Kidney capillary endothelial cell (primary cell): Measurements from ENCODE around the gene TNNT3.

Source experiments
- DNase-seq: peaks from one replicate; pipeline ENCODE4 v3.0.0-alpha.2; 2018; ENCODE audit warnings: low spot score

Gene TNNT3

DNA sequence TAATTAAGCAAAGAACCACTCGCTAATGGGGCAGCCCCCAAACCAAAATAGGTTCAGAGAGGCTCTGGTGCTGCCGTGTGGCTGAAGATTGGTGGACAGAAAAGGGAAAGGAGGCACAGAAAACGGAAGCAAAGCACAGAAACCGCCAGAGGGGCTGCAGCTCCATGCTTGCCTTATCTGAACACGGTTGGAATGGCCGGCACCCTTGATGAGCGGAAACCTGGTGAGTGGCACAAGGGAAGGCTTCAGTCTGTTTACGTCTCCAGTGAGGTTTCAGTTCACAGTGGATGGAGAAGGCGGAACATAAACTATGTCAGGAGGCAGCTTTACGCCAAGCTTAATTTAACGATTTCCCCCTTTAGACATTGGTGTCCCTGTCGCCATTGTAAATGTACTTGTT, 22.6 kb upstream of the TNNT3 start:
- no peak for DNase-seq

DNA sequence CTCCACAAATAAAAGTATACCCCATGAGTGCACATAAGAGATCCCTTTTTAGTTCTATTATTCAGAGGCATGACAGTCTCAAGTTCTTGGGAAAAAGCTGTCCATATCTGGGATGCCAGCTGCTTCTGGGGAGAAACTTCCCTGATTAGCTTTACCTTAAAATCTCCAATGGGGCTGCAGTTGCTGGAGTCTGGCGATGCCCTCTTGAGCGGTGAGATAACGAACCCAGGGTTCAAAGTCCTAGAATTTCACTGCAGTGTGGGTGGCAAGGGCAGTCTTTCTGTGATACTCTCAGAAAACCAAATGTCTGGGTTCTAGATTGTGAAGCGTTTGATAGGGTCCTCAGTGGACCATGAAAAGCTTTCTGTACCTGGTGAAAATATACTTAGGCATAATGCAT, 20.4 kb upstream of the TNNT3 start:
- DNase-seq: no peak

DNA sequence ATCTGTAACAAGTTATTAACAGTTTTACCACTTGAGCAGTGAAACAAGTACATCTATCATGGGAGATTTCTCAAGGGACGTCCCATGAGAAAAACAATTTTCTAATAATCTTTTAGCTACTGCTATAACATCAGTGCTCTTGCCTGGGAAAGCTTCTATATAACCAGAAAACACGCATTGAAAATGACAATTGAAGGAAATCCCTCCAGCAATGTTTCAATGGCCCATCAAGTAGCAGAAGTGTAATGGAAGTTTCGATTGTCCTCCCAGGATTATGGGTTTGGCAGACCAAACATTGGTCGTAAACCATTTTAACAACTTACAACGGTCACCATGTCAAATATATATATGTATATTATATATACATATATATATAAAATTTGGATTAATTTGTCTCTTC, 19.8 kb upstream of the TNNT3 start:
- DNase-seq: no peak

DNA sequence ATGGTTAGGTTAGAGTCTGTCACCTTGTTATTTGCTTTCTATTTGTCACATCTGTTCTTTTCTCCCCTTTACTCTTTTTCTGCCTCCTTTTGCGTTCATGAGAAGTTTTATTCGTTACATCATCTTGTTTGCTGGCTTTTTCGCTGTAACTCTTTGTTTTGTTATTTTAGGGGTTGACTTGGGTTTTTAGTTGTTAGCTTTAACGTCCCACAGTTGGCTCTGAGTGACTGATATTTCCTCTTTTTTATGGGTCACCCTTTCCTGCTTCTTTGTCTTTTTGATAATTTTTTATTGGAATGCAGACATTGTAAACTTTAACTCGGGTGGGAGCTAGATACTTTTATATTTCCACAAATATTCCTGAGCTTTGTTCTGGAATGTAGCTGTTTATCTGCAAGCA, 13.3 kb upstream of the TNNT3 start:
- peak; percentile 50 for DNase-seq

DNA sequence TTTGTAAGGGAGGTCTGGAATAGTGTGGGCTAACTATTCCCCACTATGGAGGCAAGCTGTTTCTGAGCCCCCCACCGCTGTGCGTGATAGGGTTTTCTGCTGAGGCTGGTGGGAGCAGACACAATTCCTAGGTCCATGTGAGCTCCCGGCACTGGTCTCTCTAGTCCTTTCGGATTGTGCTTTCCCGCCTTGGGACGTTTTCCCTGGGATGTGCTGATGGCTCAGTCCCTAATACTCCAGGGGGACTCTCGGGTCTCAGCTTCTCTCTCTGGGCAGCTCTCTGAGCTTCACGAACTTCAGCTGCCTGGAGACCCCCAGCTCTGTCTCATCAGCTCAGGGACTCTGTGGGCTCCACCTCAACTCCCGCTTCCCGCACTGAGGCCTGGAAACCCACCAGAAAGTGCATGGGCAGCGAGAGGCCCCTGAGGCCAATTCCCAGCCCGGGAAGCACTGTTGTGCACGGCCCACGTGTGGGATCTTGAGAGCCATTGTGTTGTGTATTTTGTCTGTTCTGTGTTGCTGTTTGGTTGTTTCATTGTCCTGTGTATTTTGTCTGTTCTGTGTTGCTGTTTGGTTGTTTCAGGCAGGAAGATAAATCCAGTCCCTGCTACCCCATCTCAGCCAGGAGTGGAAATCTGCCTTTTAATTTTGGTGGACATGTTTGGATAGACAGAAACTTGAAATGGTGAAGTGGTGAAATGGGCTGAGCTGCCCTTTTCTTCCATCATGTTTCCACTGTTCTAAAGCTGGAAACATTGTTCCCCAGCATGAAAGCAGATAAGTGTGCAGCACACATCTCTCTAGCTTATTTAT, 12.7 kb upstream of the TNNT3 start:
- no peak for DNase-seq

DNA sequence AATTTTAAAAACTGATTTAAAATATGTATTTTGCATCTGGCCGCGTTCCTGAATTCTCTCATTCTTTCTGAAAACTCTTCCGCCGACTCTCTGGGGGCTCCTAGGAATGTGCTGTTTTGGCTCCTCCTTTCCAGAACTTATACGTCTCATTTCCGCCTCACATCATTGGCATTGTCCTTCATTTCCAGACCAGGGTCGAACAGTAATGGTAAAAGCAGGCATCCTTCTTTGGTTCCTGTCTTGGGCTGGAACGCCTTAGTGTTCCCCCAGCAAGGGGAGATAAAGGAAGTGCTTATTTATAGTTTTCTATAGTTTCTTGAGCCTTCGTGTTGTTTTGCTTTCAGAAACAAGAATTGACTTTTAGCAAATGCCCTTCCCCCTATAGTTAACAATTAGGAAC, 10.9 kb upstream of the TNNT3 start:
- peak; percentile 94 for DNase-seq

DNA sequence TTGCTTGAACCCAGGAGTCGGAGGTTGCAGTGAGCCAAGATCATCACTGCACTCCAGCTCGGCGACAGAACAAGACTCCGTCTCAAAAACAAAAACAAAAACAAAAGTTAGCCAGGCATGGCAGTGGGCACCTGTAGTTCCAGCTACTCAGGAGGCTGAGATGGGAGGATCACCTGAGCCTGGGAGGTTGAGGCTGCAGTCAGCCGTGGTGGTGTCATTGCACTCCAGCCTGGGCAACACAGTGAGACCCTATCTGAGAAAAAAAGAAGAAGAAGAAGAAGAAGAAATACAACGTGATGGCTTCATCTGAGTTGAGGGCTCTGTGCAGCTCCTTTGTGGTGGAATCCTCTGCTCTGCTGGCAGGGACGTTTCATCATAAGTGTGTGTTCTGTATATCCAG, 10.0 kb upstream of the TNNT3 start:
- no peak for DNase-seq

DNA sequence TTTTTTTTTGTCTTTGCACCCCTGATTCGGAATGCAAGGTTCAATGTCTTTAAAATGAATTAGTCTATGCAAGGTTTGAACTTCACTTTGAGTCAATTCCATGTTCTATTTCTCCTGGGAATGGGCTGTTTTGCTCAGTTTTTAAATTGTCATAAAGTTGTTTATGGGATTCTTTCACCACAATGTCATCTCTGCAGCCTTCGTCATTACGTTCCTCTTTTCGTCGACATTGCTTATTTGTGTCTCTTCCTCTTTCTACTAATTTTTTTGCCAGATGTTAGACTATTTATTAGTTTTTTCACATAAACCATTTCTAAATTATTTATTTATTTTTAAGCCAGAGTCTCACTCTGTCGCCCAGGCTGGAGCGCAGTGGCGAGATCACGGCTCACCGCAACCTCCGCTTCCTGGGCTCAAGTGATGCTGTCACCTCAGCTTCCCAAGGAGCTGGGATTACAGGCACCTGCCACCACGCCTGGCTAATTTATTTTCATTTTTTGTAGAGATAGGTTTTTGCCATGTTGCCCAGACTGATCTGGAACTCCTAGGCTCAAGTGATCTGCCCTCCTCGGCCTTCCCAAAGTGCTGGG, 7.1 kb upstream of the TNNT3 start:
- no peak for DNase-seq

DNA sequence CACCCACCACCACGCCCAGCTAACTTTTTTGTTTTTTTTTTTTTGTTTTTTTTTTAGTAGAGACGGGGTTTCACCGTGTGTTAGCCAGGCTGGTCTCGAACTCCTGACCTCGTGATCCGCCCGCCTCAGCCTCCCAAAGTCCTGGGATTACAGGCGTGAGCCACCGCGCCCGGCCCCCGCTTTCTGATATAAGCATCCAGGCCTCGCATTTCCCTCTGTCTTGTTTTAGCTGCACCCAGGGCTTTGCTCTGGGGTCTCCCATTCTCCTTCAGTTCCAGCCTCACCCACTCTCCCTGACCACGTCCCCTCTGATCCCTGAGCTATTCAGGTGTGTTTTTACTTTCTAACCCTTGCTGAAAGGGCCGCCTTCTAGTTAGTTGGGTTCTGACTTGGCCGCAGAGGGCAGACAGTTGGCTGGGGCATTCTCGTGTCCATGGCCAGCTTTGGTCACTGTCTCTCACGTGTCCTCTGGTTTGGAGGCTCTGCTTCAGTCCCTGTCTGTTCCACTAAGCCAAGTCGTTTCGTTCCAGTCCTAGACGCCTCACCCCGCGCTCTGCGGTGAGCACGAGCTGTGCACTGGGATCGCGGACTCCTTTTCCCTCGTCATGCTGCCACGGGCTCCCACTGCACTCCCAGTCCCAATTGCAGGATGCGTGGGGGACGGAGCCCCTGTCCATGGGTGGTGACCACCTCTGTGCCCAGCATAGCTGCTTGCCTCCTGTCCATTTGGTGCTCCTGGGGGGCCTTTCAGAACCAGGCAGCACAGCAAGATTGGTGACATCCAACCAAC, 6.0 kb upstream of the TNNT3 start:
- no peak for DNase-seq

DNA sequence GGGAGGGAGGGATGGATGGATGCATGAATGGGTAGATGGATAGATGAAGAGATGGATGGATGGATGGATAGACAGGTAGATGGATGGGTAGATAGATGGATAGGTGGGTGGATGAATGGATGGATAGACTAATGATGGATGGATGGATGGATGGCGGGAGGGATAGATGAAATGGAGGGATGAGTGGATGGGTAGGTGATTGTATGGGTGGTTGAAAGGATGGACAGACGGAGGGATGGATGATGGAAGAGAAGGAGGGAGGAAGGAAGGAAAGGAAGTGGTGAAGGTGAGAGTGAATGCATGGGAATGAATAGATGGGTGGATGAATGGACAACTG, 3.7 kb upstream of the TNNT3 start:
- no peak for DNase-seq

DNA sequence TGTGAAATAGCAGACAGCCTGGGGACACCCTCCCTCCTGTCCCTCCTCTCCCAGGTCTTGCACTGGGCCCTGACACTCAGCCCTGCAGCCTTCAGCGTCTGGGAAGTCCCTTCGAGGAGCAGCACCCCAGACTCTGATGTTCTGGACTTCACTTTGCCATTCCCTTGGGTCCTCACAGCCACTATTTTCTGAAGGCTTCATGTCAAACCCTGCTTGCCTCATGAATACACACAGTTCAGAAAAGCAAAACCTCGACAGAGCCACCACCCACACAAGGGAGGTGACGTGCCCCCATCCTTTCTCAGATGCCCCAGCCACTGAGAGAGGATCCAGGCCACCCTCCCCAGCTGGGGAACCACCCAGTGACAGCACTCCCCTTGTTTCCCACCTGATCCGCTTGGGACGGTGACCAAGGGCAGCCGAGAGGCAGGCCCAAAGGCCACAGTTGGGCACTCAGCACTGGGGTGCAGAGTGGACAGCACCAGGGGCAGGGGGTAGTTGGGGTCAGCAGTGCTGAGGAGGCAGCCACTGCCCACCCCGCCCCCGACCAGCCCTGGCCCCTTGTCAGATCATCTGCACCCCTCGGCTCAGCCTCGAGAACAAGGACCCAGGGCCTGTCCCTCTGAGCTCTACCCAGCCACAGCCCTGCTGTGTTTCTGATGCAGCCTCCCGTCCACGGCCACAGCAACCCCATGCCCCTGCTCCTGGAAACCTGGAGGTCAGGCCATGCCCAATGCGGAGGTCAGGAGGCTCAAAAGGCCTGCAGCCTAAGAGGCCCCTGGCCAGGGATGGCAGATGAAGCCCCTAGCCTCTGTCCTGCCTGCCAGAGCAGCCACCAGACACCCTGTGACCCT, 3.1 kb upstream of the TNNT3 start:
- DNase-seq: no peak

DNA sequence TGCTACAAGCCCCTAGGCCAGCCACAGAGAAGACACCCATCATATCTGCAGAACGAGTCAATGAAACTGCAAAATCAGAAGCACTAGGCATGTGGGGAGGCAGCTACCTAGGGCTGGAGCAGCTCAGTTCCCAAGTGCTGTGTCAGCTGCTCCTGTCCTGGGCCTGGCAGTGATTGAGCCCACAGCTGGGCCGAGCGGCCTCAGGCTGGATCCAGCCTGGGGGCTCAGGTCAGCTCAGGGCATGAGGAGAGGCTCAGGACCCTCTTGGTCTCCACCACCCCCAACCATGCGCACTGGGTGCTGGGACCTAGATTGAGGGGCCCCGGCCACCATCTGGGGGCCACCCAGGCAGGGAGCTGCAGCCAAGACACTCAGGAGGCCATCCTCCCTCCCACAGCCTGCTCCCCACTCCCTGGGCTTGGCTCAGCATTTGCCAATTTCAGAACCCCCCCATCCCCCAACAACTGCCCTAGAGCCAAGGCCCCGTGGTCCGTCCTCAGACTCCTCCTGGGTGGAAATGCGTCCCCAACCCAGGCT, 2.4 kb upstream of the TNNT3 start:
- DNase-seq: no peak

DNA sequence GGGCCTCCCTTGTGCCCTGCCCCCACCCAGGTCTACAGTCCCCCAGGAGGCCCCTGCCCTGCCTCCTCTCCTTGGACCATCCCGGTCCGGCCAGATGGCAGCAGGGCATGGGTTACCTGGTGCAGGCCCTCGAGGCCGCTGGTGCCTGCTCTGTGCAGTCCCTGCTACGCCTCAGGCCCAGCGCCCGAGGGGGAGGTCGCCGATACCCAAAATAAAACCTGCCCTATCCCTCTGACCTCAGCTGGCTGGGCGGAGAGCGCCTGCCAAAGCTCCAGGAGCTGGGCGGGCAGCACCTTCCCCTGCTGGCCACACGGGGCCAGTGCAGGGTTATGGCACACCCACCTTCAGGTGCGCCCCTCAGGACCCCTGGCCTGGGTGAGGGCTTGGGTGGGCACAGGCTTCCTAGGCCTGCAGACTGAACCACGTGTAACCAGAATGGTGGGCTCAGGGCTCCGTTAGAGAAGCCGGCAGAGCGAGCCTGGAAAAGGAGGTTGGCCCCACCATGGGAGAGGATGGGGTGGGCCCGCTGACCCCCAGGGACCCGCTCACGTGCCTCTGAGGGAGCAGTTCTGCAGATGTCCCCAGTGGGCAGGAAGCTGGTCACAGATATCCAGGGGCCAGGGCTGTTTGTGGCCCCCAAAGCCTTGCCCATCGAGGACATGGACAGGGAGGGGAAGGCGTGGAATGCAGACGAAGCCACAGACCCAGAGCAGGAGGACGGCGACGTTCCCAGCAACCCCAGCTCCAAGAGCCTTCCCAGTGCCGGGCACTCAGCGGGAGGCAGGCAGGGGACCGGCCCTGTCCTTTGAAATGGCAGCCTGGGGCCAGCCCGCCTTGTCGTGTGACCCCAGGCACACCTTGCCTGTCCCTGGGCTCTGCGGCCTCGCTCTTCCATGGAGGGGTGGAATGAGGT, 1.7 kb upstream of the TNNT3 start:
- DNase-seq: no peak

DNA sequence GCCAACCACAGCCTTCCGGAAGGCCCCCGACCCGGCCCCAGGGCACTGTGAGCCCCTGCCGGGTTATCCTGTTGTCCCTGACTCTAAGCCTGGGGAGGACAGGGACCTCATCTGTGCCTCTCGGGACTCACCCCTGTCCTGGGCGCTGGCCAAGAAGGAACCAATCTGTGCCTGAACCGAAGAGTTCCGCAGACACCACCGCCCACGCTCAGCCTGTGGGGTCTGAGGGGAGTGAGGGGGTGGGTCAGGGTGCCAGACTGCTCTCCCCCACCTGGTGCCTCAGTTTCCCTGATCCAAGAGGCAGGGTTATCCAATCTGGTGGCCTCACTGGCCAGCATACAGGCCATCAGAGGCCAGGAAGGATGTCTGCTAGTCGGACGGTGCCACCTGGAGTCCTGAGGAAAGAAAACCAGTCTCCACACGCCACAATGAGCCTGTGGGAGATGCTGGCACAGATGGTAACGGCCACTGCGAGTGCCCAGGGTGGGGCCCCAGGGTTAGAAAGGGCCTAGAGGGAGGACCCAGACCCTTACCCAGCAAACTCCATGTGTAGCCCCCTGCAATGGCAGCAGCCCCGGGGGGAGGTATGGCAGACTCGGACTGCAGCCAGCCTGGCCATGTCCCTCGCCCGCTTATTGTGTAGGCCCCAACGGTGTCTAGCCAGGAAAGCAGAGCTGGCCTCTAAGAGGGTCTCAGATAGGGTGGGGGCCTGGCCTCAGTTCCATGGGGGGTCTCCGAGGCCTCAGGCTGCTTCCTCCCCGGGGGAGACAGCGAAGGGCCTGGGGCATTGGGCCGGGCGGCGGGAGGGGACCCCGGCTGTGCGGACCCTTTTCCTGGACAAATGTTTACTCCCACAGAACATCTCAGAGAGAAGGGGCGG, 827 bp upstream of the TNNT3 start:
- no peak for DNase-seq

DNA sequence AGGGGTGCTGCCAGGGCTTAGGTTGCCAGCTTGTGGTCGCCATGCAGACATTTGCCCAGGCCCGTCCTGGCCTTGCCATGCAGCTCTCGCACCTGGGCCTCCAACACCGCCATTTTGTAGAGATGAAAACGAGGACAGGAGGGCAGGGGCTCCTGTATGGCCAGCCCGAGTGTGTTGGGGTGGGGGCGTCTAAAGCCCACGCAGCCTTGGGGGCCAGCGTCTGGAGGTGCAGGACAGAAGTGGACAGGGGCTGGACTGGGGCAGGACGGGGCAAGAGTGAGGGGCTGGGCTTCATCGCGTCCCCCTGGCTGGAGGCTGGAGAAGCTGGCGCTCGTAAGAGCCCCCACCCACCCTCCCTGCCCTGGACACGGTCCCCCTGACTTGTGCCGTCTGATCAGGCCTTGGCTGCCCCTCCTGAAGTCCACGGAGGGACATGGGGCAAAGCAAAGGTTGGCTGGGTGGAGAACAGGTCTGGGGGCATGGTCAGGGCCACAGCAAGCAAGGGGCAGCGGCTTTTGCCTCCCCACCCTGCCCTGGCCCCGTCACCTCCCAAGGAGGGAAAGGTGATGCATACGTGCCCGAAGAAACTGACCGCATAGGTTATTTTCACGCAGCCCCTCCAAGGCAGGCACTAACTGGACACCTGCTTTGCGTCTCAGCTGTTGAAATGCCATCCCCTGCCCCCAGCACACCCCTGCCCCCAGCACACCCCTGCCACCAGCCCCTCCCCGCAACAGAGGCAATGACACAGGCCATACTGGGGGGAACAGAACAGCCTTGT, 815 bp downstream of the TNNT3 start:
- DNase-seq: no peak

DNA sequence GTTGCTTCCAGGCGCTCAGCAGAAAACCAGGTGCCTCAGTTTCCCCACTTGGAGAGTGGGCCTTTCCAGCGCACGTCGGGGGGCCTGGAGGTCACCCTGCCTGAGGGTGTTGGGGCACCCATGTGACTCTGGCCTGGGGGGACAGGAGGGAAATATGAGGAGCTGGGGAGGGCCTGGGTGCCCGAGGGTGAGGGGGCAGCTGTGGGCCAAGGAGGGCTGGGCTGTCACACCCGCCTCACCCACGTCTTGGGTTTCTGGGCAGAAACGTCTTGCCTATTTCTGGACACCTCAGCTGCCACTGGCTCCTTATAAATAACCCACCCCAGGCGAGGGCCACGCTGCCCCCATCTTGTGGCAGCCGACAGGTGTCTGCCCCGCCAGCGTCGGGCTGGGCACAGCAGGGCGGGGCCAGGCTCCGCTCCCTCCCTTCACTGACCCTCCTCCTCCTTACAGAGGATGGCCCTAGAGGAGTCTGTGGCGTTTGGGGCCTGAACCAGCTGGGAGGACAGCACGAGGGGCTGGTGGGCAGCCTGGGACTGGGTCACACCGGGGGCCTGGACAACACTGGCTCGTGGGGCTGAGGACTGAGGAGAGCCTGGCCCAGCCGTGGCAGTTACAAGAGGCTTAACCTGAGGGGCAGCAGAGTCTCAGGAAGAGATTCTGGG, 1.5 kb downstream of the TNNT3 start:
- no peak for DNase-seq

DNA sequence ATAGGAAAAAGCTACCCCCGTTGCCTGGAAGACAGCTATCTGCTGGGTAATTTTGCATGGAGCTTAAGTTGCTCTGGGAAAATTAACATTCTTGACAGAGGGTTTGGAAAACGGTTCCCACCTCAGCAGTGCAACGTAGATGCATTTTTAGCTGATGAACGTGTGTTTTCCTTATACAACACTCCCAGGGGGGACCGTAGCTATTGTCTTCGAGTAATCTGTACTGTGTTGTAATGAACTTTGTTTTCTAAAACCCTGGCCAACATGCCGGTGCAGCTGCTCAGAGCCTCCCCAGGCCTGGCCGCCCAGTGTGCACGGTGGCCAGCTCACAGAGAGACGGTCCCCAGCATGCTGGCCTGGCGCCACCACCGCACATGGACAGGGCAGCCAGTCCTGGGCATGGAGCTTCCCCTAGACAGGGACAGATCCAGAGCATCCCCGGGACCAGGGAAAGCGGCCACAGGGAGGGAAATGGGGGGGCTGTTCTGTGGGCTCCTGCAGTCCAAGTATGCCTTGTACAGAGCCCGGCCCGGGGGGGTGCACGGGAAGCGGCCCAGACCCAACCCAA, 2.2 kb downstream of the TNNT3 start:
- DNase-seq: no peak

DNA sequence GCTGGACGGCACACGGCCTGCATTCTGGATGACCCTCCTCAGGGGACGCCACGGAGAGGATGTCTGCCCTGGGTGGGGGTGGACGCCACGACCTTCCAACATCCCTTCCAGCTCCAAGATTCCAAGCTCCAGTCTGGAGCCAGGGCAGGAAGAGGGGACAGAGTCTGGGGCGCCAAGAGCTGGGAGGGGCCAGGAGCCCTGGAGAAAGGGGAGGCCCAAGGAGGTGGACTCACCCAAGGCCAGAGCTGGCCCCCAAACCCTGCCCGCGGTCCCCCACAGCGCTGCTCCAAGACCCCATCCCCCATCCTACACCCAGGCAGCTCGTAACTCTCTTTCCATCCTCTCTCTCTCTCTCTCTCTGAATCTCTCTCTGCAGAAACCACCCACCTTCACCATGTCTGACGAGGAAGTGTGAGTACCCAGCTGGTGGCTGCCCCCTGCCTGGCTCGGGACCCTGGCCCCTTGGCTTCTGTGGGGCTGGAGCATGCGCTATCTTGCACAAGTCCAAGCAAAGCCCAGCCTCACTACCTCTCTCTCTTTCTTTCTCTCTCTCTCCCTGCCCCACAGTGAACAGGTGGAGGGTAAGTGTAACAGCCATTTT, 3.1 kb downstream of the TNNT3 start:
- DNase-seq: no peak
